Measurements from ENCODE around the gene COL11A1. TPM values are rescaled to one million over a fixed set of nuclear protein-coding genes. Genes with fewer than 3 reads are reported as not detected.

COL11A1 gene
- total and polyA plus RNA-seq, 2 of the 13 experiments (the other 11 are each of a cell fraction or from before 2014, with no cell fraction given): not detected

- H4K20me1 ChIP-seq (ENCODE audit: insufficient read depth, low read length): no peaks in the 10 kb centered on the region
- no peaks in the 10 kb centered on the region for H3K9me3 ChIP-seq (ENCODE audit: low read length)
- ATAC-seq (no peak), DNase-seq (ENCODE audit: low spot score) (no peak), FAIRE-seq (no peak)
- in situ Hi-C loops (cut with HindIII; ENCODE audit: extremely low pct_ligation_motif_present, low pct_unique_long_range_greater_than_20kb): no loop called here
- H3K79me2 ChIP-seq (ENCODE audit: insufficient read depth, low read length): no peaks in the 10 kb centered on the region
- H3K36me3 ChIP-seq (replicated peaks in 1 of 2; ENCODE audit: control insufficient read depth in 1 of 2, insufficient read depth in 2 of 2, low read length in 2 of 2): no peaks in the 10 kb centered on the region
- H3K4me2 ChIP-seq (ENCODE audit: low read depth, low read length): no peak overlapping the region
- BruUV-seq (replicated peaks): no TSS peak
- POLR2A ChIA-PET: no interaction called here
- no peaks in the 10 kb centered on the region for H3K4me1 ChIP-seq (ENCODE audit: insufficient read depth, low read length)
- no peak overlapping the region for H3K4me3 ChIP-seq (replicated peaks in 1 of 3; ENCODE audit: insufficient read depth in 1 of 3, low read depth in 2 of 3, low read length in 3 of 3)
- TF ChIP-seq SOX13 (IDR thresholded peaks at IDR 0.05): no peak
- TF ChIP-seq SOX13 (CRISPR knock-in tag; conservative IDR thresholded peaks at IDR 0.05 in 1 of 2, IDR thresholded peaks at IDR 0.05 in 1 of 2): no peak
- TF ChIP-seq ZNF264 (CRISPR knock-in tag; IDR thresholded peaks at IDR 0.05): no peak
- no peak for TF ChIP-seq RBM22 (optimal IDR thresholded peaks at IDR 0.05; ENCODE audit: low read length)
- TF ChIP-seq AGO2 (optimal IDR thresholded peaks at IDR 0.05; ENCODE audit: low read depth, low read length): no peak
- TF ChIP-seq ZFP37 (CRISPR knock-in tag; IDR thresholded peaks at IDR 0.05; ENCODE audit: borderline replicate concordance): no peak
- no peak for TF ChIP-seq YEATS2 (CRISPR knock-in tag; IDR thresholded peaks at IDR 0.05; ENCODE audit: borderline replicate concordance)
- no peak overlapping the region for H3K9ac ChIP-seq (ENCODE audit: insufficient read depth, low read depth, low read length)
- no peaks in the 10 kb centered on the region for H3K27me3 ChIP-seq (ENCODE audit: control insufficient read depth in 1 of 2, insufficient read depth in 2 of 2, low read length in 2 of 2)
- WGBS (ENCODE audit: low lambda C conversion rate): 23% methylated on average over 6 of the region's 6 CpGs
- intact Hi-C loops (cut with micrococcal nuclease; ENCODE audit: unreplicated experiment): no loop called here
- CTCF ChIA-PET (ENCODE audit: low intra/inter-chr PET ratio, low total read pairs): no interaction called here
- H3K27ac ChIP-seq (ENCODE audit: extremely low read length, insufficient read depth, low read length): no peak overlapping the region
- no peak overlapping the region for H2AFZ ChIP-seq (ENCODE audit: low read length)
Measured at GRCh38 chr1:103074224-103074623, 34.1 kb downstream of the COL11A1 start.

- no peak for ATAC-seq
- TF ChIP-seq ZMYM2 (CRISPR knock-in tag; IDR thresholded peaks at IDR 0.05) (no peak), RARA (CRISPR knock-in tag; IDR thresholded peaks at IDR 0.05) (peak; percentile 81), SKI (IDR thresholded peaks at IDR 0.05; ENCODE audit: partially characterized antibody) (no peak), HNF4A (CRISPR knock-in tag; IDR thresholded peaks at IDR 0.05) (peak; percentile 66), TBX2 (CRISPR knock-in tag; IDR thresholded peaks at IDR 0.05; ENCODE audit: borderline replicate concordance) (no peak), ZNF142 (CRISPR knock-in tag; IDR thresholded peaks at IDR 0.05) (no peak), BCL6 (CRISPR knock-in tag; IDR thresholded peaks at IDR 0.05) (0 out of 2 replicates have a peak, but pooled peaks have one; percentile 18), KLF16 (CRISPR knock-in tag; IDR thresholded peaks at IDR 0.05) (no peak), PPARG (CRISPR knock-in tag; conservative IDR thresholded peaks at IDR 0.05) (no peak)
- no peaks in the 10 kb centered on the region for H3K4me1 ChIP-seq (ENCODE audit: insufficient read depth, low read length)
- no peak overlapping the region for H3K27ac ChIP-seq (ENCODE audit: extremely low read length, insufficient read depth, low read length)
- H3K4me3 ChIP-seq (replicated peaks in 1 of 3; ENCODE audit: insufficient read depth in 1 of 3, low read depth in 2 of 3, low read length in 3 of 3): no peak overlapping the region
- H3K79me2 ChIP-seq (ENCODE audit: insufficient read depth, low read length): no peaks in the 10 kb centered on the region
- H3K36me3 ChIP-seq (replicated peaks in 1 of 2; ENCODE audit: control insufficient read depth in 1 of 2, insufficient read depth in 2 of 2, low read length in 2 of 2): no peaks in the 10 kb centered on the region
- intact Hi-C loops (cut with micrococcal nuclease; ENCODE audit: unreplicated experiment) (no loop called here), in situ Hi-C loops (cut with HindIII; ENCODE audit: extremely low pct_ligation_motif_present, low pct_unique_long_range_greater_than_20kb) (no loop called here)
- no peak overlapping the region for H3K4me2 ChIP-seq (ENCODE audit: low read depth, low read length)
- ChIA-PET CTCF (ENCODE audit: low intra/inter-chr PET ratio, low total read pairs) (no interaction called here), POLR2A (no interaction called here)
- BruUV-seq (replicated peaks): no TSS peak
- peak; percentile 3 for DNase-seq (ENCODE audit: low spot score)
- no peak overlapping the region for H2AFZ ChIP-seq (ENCODE audit: low read length)
- no peaks in the 10 kb centered on the region for H4K20me1 ChIP-seq (ENCODE audit: insufficient read depth, low read length)
- no peak for FAIRE-seq
- H3K9ac ChIP-seq (ENCODE audit: insufficient read depth, low read depth, low read length): no peak overlapping the region
- no peaks in the 10 kb centered on the region for H3K9me3 ChIP-seq (ENCODE audit: low read length)
- 0% methylated on average over 2 of the region's 2 CpGs for WGBS (ENCODE audit: low lambda C conversion rate)
- no peaks in the 10 kb centered on the region for H3K27me3 ChIP-seq (ENCODE audit: control insufficient read depth in 1 of 2, insufficient read depth in 2 of 2, low read length in 2 of 2)
Measured at GRCh38 chr1:103069201-103069600, 39.1 kb downstream of the COL11A1 start.
